IMR-90 (cell line): ENCODE results near the gene AJM1. TPM values are rescaled to one million over a fixed set of nuclear protein-coding genes. Genes with fewer than 3 reads are reported as not detected.
A peak's percentile ranks its signal among the peaks of the same experiment; 100 is the strongest.

Experiments used
- ATAC-seq: fragments of 200-7000 bp; cut with Tn5 transposase; 2 replicates; pipeline ENCODE4 v1.9.1; 2020; ENCODE audit warnings: low read depth, mild to moderate bottlenecking, moderate library complexity
- BruUV-seq: library from RNA; stranded (reverse); fragments of 400-500 nt; replicated peaks from 2 replicates; lab custom pipeline; 2021; lab: Mats Ljungman, UMichigan
- CTCF ChIA-PET: fragments of 300-600 bp; formaldehyde crosslinking; extraction: SDS; loops from one replicate; lab custom pipeline; 2021; ENCODE audit warnings: antibody characterized with exemption; lab: Yijun Ruan, JAX
- POLR2A ChIA-PET: fragments of 300-600 bp; sonication (Branson Sonifier 250); formaldehyde crosslinking; loops from one replicate; lab custom pipeline; 2022; ENCODE audit warnings: antibody characterized with exemption; ENCODE audit not compliant: unreplicated experiment; lab: Charles Lee
- DNase-seq: peaks from one replicate; pipeline ENCODE4 v3.0.0; 2013
- H2AFZ ChIP-seq: replicated peaks from 2 replicates; pipeline ENCODE3; 2013; ENCODE audit warnings: low read length, mild to moderate bottlenecking; ENCODE audit not compliant: poor library complexity
- H2AK5ac ChIP-seq: 2 replicates; pipeline ENCODE4 v1.6.1; 2013; ENCODE audit warnings: low read depth, low read length, inconsistent platforms
- H2AK9ac ChIP-seq: replicated peaks from 2 replicates; pipeline ENCODE3; 2013; ENCODE audit warnings: mild to moderate bottlenecking, low read depth, low read length, moderate library complexity; ENCODE audit not compliant: poor library complexity
- H2BK120ac ChIP-seq: 2 replicates; pipeline ENCODE4 v1.6.1; 2013; ENCODE audit warnings: low read depth, low read length, inconsistent platforms
- H2BK15ac ChIP-seq: 3 replicates; pipeline ENCODE4 v1.6.1; 2013; ENCODE audit warnings: low read depth, low read length, inconsistent platforms
- H2BK20ac ChIP-seq: 2 replicates; pipeline ENCODE4 v1.6.1; 2013; ENCODE audit warnings: low read depth, mild to moderate bottlenecking, inconsistent platforms, low read length, moderate library complexity
- H2BK5ac ChIP-seq: 2 replicates; pipeline ENCODE4 v1.6.1; 2013; ENCODE audit warnings: mild to moderate bottlenecking, low read depth, low read length, inconsistent platforms; ENCODE audit not compliant: poor library complexity, severe bottlenecking
- H3K14ac ChIP-seq: replicated peaks from 2 replicates; pipeline ENCODE4 v1.6.1; 2013; ENCODE audit warnings: low read depth, low read length, inconsistent platforms
- H3K18ac ChIP-seq: 2 replicates; pipeline ENCODE4 v1.6.1; 2013; ENCODE audit warnings: low read depth, low read length, control low read depth
- H3K23ac ChIP-seq: 2 replicates; pipeline ENCODE4 v1.6.1; 2013; ENCODE audit warnings: low read depth, low read length, inconsistent platforms
- H3K27ac ChIP-seq: 2 replicates; pipeline ENCODE4 v1.5.1; 2013; ENCODE audit warnings: mild to moderate bottlenecking, control low read depth, low read length; ENCODE audit not compliant: insufficient read depth
- H3K27me3 ChIP-seq: 2 replicates; pipeline ENCODE4 v1.6.1; 2013; ENCODE audit warnings: low read length; ENCODE audit not compliant: control insufficient read depth, insufficient read depth
- H3K36me3 ChIP-seq: 2 replicates; pipeline ENCODE4 v1.6.1; 2013; ENCODE audit warnings: low read length, mixed read lengths; ENCODE audit not compliant: control insufficient read depth, insufficient read depth
- H3K4ac ChIP-seq: 2 replicates; pipeline ENCODE4 v1.6.1; 2013; ENCODE audit warnings: low read depth, low read length, inconsistent platforms
- H3K4me1 ChIP-seq: 2 replicates; pipeline ENCODE4 v1.6.1; 2013; ENCODE audit warnings: low read length, mixed read lengths; ENCODE audit not compliant: control insufficient read depth, insufficient read depth
- H3K4me2 ChIP-seq: 2 replicates; pipeline ENCODE4 v1.6.1; 2013; ENCODE audit warnings: low read depth, mild to moderate bottlenecking, control low read depth, low read length, moderate library complexity
- H3K4me3 ChIP-seq: 2 replicates; pipeline ENCODE4 v1.5.1; 2013; ENCODE audit warnings: low read depth, mild to moderate bottlenecking, control low read depth, low read length, moderate library complexity; ENCODE audit not compliant: insufficient read depth
- H3K56ac ChIP-seq: 2 replicates; pipeline ENCODE4 v1.6.1; 2013; ENCODE audit warnings: low read length, inconsistent platforms; ENCODE audit not compliant: insufficient read depth; ENCODE audit errors: extremely low read depth
- H3K79me1 ChIP-seq, 2 experiments: 2 replicates each; pipeline ENCODE4 v1.6.1; 2013; ENCODE audit warnings: low read length in 2 of 2, inconsistent platforms in 1 of 2, low read depth in 1 of 2
- H3K9ac ChIP-seq: 2 replicates; pipeline ENCODE4 v1.6.1; 2013; ENCODE audit warnings: low read depth, low read length, control low read depth
- H3K9me1 ChIP-seq: 2 replicates; pipeline ENCODE4 v1.6.1; 2013; ENCODE audit warnings: low read length, inconsistent platforms; ENCODE audit not compliant: insufficient read depth
- H3K9me3 ChIP-seq: 2 replicates; pipeline ENCODE4 v1.6.1; 2013; ENCODE audit warnings: low read length; ENCODE audit not compliant: control insufficient read depth, insufficient read depth
- H4K20me1 ChIP-seq: 2 replicates; pipeline ENCODE4 v1.6.1; 2013; ENCODE audit warnings: low read length, inconsistent platforms; ENCODE audit not compliant: insufficient read depth
- H4K5ac ChIP-seq: 2 replicates; pipeline ENCODE4 v1.6.1; 2013; ENCODE audit warnings: mild to moderate bottlenecking, low read depth, low read length, control low read depth
- H4K8ac ChIP-seq, 2 experiments: 2 replicates each; pipeline ENCODE4 v1.6.1; 2013; ENCODE audit warnings: low read depth in 2 of 2, low read length in 2 of 2, control low read depth in 1 of 2, inconsistent platforms in 1 of 2
- H4K91ac ChIP-seq: 2 replicates; pipeline ENCODE4 v1.6.1; 2013; ENCODE audit warnings: low read depth, low read length, inconsistent platforms; ENCODE audit not compliant: insufficient read depth
- CHD1 ChIP-seq: IDR thresholded peaks from 2 replicates; pipeline ENCODE4 v1.6.1; 2012; ENCODE audit warnings: low read depth, low read length, improper control_type of control experiment
- FOS ChIP-seq: fragments of 150-350 bp; IDR thresholded peaks from 2 replicates; pipeline ENCODE4 v1.6.1; 2016; ENCODE audit warnings: low read depth, low read length
- MAFK ChIP-seq: IDR thresholded peaks from 2 replicates; pipeline ENCODE4 v1.6.1; 2012; ENCODE audit warnings: low read depth, low read length, improper control_type of control experiment
- MXI1 ChIP-seq: IDR thresholded peaks from 2 replicates; pipeline ENCODE4 v1.6.1; 2012; ENCODE audit warnings: low read depth, mild to moderate bottlenecking, low read length, moderate library complexity, borderline replicate concordance
- RFX5 ChIP-seq: IDR thresholded peaks from 2 replicates; pipeline ENCODE4 v1.8.0; 2012; ENCODE audit warnings: low read depth, mild to moderate bottlenecking, low read length, moderate library complexity
- SMC3 ChIP-seq: fragments of 150-350 bp; IDR thresholded peaks from 2 replicates; pipeline ENCODE4 v1.6.1; 2016; ENCODE audit warnings: low read depth, mild to moderate bottlenecking, antibody characterized with exemption, low read length, moderate library complexity
- WGBS, 2 experiments: methylation state at CpG; one replicate each; pipeline versions ENCODE4 v1.1.5 to v1.1.7; 2013; ENCODE audit warnings: missing lambda C conversion rate in 2 of 2; ENCODE audit not compliant: insufficient read length in 1 of 2; ENCODE audit errors: extremely low coverage in 2 of 2; 5-methylcytosine and 5-hydroxymethylcytosine counted together
- dilution Hi-C: fragments of 300-500 bp; cut with HindIII; formaldehyde crosslinking; loops from one replicate; pipeline ENCODE4 v1.14.3; 2018; ENCODE audit warnings: low sequenced_read_pairs; ENCODE audit not compliant: unreplicated experiment
- in situ Hi-C: fragments of 300-500 bp; cut with MboI; formaldehyde crosslinking; loops from 3 replicates; pipeline ENCODE4 v1.14.3; 2019; ENCODE audit warnings: low sequenced_read_pairs, inconsistent platforms, mixed read lengths
- intact Hi-C: fragments of 100-400 bp; cut with micrococcal nuclease; formaldehyde crosslinking; loops from 2 replicates; pipeline ENCODE4 v1.10.0; 2022
- polyA plus RNA-seq, 3 experiments: library from polyadenylated mRNA; depleted of rRNA; stranded (reverse); fragments of >200 nt; gene quantifications; 2 replicates each; pipeline ENCODE4 v1.2.3, GENCODE V29; 2012; ENCODE audit warnings: low replicate concordance in 1 of 3
- total RNA-seq: library from RNA; depleted of rRNA; stranded (reverse); fragments of >200 nt; gene quantifications from 2 replicates; pipeline ENCODE4 v1.2.3, GENCODE V29; 2012
- TF ChIP-seq, protein P1 (sequence below): fragments of 150-350 bp; IDR thresholded peaks from 2 replicates; pipeline ENCODE4 v1.6.1; 2017; ENCODE audit warnings: mild to moderate bottlenecking, antibody characterized with exemption, low read length, low read depth

AJM1 gene
- total and polyA plus RNA-seq, 2 of the 4 experiments (the other 2 are of a cell fraction): 0.18 to 1.5 TPM

DNA sequence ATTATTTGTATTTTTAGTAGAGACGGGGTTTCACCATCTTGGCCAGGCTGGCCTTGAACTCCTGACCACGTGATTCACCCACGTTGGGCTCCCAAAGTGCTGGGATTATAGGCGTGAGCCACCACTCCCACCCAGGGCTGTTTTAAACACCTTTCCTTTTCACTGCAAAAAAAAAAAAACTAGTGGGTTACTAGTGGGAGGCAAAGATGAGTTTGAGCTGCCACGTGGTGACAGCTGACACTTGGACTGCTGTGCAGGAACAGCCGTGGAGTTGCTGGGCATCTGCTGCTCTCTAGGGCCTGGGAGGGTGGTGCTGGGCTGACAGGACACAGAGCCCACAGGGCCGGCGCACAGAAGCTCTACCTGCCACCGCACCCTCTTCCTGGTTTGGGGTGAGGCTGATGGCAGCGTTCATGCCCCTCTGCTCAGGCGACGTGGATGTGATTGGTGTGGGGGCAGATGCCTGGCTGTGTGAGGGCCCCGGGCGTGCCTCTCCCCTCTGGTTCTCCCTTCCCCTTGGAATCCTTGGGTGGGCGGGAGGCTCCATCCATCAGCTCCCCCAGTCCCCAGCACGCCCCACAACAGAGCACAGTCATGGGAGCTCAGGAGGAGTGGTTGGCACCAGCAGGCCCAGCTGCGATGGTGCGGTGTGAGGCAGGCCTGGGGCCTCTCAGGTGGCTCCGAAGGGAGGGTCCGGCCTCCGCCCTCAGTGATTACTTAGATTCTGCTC is 17.6 kb upstream of the AJM1 start:
- in situ Hi-C loops (no loop called here), intact Hi-C loops (no loop called here), dilution Hi-C loops (no loop called here)
- no peak overlapping the region for H3K56ac ChIP-seq
- no peaks in the 10 kb centered on the region for H3K9me3 ChIP-seq
- no peak overlapping the region for H2AFZ ChIP-seq
- ATAC-seq: no peak
- peaks cover 42% of the 10 kb centered on the region for H3K36me3 ChIP-seq
- WGBS, 2 experiments: 60% methylated on average over 1 of the region's 21 CpGs; no CpG with 5 or more reads in 1 of the 2 experiments
- H2AK9ac ChIP-seq: peak overlapping the region; percentile 16
- H3K18ac ChIP-seq: no peak overlapping the region
- no peak overlapping the region for H3K14ac ChIP-seq
- peaks cover 11 to 22% of the 10 kb centered on the region in 2 experiments for H3K79me1 ChIP-seq
- BruUV-seq: no TSS peak
- H3K23ac ChIP-seq: no peak overlapping the region
- H2AK5ac ChIP-seq: no peak overlapping the region
- H3K27me3 ChIP-seq: no peaks in the 10 kb centered on the region
- H3K4me2 ChIP-seq: no peak overlapping the region
- no peak overlapping the region for H3K4ac ChIP-seq
- no peak overlapping the region for H3K27ac ChIP-seq
- peaks cover 15% of the 10 kb centered on the region for H4K20me1 ChIP-seq
- no peak overlapping the region for H2BK15ac ChIP-seq
- no peak overlapping the region for H2BK120ac ChIP-seq
- no peaks in the 10 kb centered on the region for H3K9me1 ChIP-seq
- ChIA-PET POLR2A (no interaction called here), CTCF (no interaction called here)
- H4K8ac ChIP-seq: no peak overlapping the region
- no peak for DNase-seq
- no peak overlapping the region for H4K5ac ChIP-seq
- H3K9ac ChIP-seq: no peak overlapping the region
- H4K91ac ChIP-seq: no peak overlapping the region
- no peak overlapping the region for H2BK5ac ChIP-seq
- H3K4me3 ChIP-seq: no peak overlapping the region
- no peak overlapping the region for H2BK20ac ChIP-seq
- peaks cover 3% of the 10 kb centered on the region; the same call in 1 of the 2 replicates for H3K4me1 ChIP-seq
- no peak for TF ChIP-seq FOS
- no peak for TF ChIP-seq CHD1
- no peak for TF ChIP-seq RFX5
- TF ChIP-seq SMC3: no peak
- no peak for TF ChIP-seq MAFK
- TF ChIP-seq MXI1: no peak
- TF ChIP-seq, protein P1, sequence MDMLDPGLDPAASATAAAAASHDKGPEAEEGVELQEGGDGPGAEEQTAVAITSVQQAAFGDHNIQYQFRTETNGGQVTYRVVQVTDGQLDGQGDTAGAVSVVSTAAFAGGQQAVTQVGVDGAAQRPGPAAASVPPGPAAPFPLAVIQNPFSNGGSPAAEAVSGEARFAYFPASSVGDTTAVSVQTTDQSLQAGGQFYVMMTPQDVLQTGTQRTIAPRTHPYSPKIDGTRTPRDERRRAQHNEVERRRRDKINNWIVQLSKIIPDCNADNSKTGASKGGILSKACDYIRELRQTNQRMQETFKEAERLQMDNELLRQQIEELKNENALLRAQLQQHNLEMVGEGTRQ: no peak
